K562 (cell line): ENCODE measurements around the gene MTHFR. TPM values are rescaled to one million over a fixed set of nuclear protein-coding genes. Genes with fewer than 3 reads are reported as not detected.
A peak's percentile ranks its signal among the peaks of the same experiment; 100 is the strongest.

Source experiments
- ELF4 ChIP-seq: fragments of 450-650 bp; formaldehyde crosslinking; IDR thresholded peaks from 2 replicates; pipeline ENCODE4 v1.4.0; 2022; ENCODE audit warnings: missing genetic modification characterization
- FOXP1 ChIP-seq: sonication (generic); formaldehyde crosslinking; IDR thresholded peaks from 2 replicates; pipeline ENCODE4 v1.8.0; 2022; ENCODE audit warnings: mild to moderate bottlenecking, missing genetic modification reagents
- GABPB1 ChIP-seq: sonication (generic); formaldehyde crosslinking; IDR thresholded peaks from 2 replicates; pipeline ENCODE4 v1.8.0; 2022; ENCODE audit warnings: mild to moderate bottlenecking, missing genetic modification reagents
- HLTF ChIP-seq: fragments of 450-650 bp; IDR thresholded peaks from 2 replicates; pipeline ENCODE4 v1.6.1; 2016
- NR1H2 ChIP-seq: sonication (generic); formaldehyde crosslinking; IDR thresholded peaks from 2 replicates; pipeline ENCODE4 v1.4.0; 2020; ENCODE audit warnings: mild to moderate bottlenecking, missing genetic modification reagents
- RBFOX2 ChIP-seq: fragments of 200-400 bp; formaldehyde crosslinking; IDR thresholded peaks from 2 replicates; pipeline ENCODE4 v1.6.1; 2017; ENCODE audit warnings: low read depth, mild to moderate bottlenecking, low read length, moderate library complexity
- STAT5A ChIP-seq: IDR thresholded peaks from 2 replicates; pipeline ENCODE4 v1.6.1; 2012; ENCODE audit warnings: low read length, inconsistent platforms, borderline replicate concordance
- ZBED1 ChIP-seq: IDR thresholded peaks from 2 replicates; pipeline ENCODE4 v1.6.1; 2014
- ZNF445 ChIP-seq: fragments of 250-450 bp; sonication (Bioruptor Pico); IDR thresholded peaks from 2 replicates; pipeline ENCODE4 v1.4.0; 2020; ENCODE audit warnings: low read depth, mild to moderate bottlenecking, moderate library complexity
- polyA plus RNA-seq, 8 experiments: library from polyadenylated mRNA; depleted of rRNA in 4 of 8; stranded (reverse) in 5 of 8; unstranded in 3 of 8; fragments of >200 nt; fragmentation: Nextera tagmentation in 2 of 8; fragmentation: Illumina TruSeq in 1 of 8; extraction: Ambion mirVana in 2 of 8; extraction: Trizol in 1 of 8; gene quantifications; 2 replicates each; pipeline versions ENCODE4 v1.2.1 to v1.2.3, GENCODE V29; 2011 to 2014; ENCODE audit warnings: inconsistent platforms in 1 of 8, missing spikeins in 1 of 8
- total RNA-seq, 7 experiments: library from RNA; depleted of rRNA in 6 of 7; stranded (reverse); fragments of >200 nt in 6 of 7; fragmentation: Illumina TruSeq in 2 of 7; extraction: Trizol in 2 of 7; gene quantifications; 2 replicates each; pipeline versions ENCODE4 v1.2.1 to v1.2.3, GENCODE V29; 2011 to 2021; ENCODE audit warnings: low replicate concordance in 1 of 7
- TF ChIP-seq, protein P1 (sequence below), 2 experiments: IDR thresholded peaks; 2 replicates each; pipeline ENCODE4 v1.6.1; 2011; ENCODE audit warnings: borderline replicate concordance in 1 of 2, control low read depth in 1 of 2, low read depth in 1 of 2, low read length in 1 of 2, mild to moderate bottlenecking in 1 of 2, mixed read lengths in 1 of 2, moderate library complexity in 1 of 2; ENCODE audit not compliant: insufficient read depth in 1 of 2, insufficient read length in 1 of 2, poor library complexity in 1 of 2, severe bottlenecking in 1 of 2; ENCODE audit errors: extremely low read depth in 1 of 2
- TF ChIP-seq, protein P2 (sequence below): IDR thresholded peaks from 2 replicates; pipeline ENCODE4 v1.6.1; 2014; ENCODE audit warnings: antibody characterized with exemption
- TF ChIP-seq, protein P3 (sequence below): fragments of 200-800 bp; sonication (Bioruptor generic); IDR thresholded peaks from 2 replicates; pipeline ENCODE4 v1.6.1; 2017; ENCODE audit warnings: missing genetic modification characterization, missing compliant biosample characterization
- TF ChIP-seq, protein P4 (sequence below), 2 experiments: fragments of 450-650 bp in 1 of 2; sonication (generic) in 1 of 2; formaldehyde crosslinking; conservative IDR thresholded peaks; 2 replicates each; pipeline versions ENCODE4 v1.4.0 to v1.8.1; 2020 to 2022; ENCODE audit warnings: mild to moderate bottlenecking in 1 of 2, missing genetic modification reagents in 1 of 2
- TF ChIP-seq, protein P5 (sequence below): fragments of 450-650 bp; IDR thresholded peaks from 2 replicates; pipeline ENCODE4 v1.6.1; 2017; ENCODE audit warnings: antibody characterized with exemption, mild to moderate bottlenecking

Gene MTHFR
- total and polyA plus RNA-seq, 9 of the 15 experiments (the other 6 are each of a cell fraction or from before 2014, with no cell fraction given): 5.0 to 104 (median 62.6) TPM

DNA sequence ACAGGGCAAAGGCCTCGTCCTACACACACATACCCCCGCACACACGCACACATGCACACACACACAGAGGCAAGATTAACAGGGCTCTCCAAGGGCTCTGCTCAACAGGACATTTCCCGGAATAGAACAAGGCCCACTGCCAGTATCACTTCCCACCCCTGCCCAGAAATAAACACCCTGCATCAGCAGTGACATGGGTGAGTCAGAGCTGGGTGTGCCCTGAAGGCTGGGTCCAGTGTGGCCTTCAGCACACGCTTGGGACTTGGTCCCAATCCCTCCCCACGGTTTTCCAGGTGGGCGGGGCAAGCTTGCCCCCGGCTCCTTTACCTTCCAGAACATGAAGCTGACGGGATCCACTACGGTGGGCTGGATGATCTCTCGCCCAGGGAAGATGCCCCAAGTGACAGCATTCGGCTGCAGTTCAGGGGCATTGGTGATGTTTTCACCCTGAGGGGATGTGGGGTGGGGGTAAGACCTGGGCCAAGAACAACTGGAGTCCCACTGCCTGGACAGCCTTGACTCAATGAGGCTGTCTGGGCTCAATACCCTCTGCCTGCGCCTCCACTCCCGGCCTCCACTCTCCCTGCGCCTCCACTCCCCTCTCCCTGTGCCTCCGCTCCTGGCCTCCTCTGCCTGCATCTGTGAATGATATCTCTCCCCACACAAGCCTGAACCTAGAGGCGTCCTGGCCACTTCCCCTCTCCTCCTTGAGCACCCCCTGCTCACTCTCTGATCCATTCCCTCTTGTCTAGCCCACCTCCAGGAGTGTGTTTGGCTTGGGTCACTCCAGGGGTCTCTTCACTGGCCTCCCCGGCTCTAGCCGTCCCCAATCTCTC, 14.7 kb downstream of the MTHFR start (continued):
- TF ChIP-seq, protein P1, sequence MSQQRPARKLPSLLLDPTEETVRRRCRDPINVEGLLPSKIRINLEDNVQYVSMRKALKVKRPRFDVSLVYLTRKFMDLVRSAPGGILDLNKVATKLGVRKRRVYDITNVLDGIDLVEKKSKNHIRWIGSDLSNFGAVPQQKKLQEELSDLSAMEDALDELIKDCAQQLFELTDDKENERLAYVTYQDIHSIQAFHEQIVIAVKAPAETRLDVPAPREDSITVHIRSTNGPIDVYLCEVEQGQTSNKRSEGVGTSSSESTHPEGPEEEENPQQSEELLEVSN (IDR thresholded peaks at IDR 0.05; ENCODE audit: borderline replicate concordance in 1 of 2, extremely low read depth in 1 of 2, insufficient read depth in 1 of 2, insufficient read length in 1 of 2, low read depth in 1 of 2, low read length in 1 of 2, poor library complexity in 1 of 2, severe bottlenecking in 1 of 2): peak in 1 of 2 experiments; percentile 23
- TF ChIP-seq RBFOX2 (peak; percentile 61), ZNF445 (CRISPR knock-in tag) (no peak), STAT5A (peak; percentile 47; the same call in 1 of the 2 replicates), FOXP1 (no peak; the same call in 1 of the 2 replicates), ELF4 (CRISPR knock-in tag) (peak; percentile 63; the same call in 1 of the 2 replicates), HLTF (0 out of 2 replicates have a peak, but pooled peaks have one; percentile 21), GABPB1 (CRISPR knock-in tag) (0 out of 2 replicates have a peak, but pooled peaks have one; percentile 27), ZBED1 (peak; percentile 41; the same call in 1 of the 2 replicates), NR1H2 (CRISPR knock-in tag) (peak; percentile 81; the same call in 1 of the 2 replicates)
- TF ChIP-seq, protein P2, sequence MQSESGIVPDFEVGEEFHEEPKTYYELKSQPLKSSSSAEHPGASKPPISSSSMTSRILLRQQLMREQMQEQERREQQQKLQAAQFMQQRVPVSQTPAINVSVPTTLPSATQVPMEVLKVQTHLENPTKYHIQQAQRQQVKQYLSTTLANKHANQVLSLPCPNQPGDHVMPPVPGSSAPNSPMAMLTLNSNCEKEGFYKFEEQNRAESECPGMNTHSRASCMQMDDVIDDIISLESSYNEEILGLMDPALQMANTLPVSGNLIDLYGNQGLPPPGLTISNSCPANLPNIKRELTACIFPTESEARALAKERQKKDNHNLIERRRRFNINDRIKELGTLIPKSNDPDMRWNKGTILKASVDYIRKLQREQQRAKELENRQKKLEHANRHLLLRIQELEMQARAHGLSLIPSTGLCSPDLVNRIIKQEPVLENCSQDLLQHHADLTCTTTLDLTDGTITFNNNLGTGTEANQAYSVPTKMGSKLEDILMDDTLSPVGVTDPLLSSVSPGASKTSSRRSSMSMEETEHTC: no peak
- TF ChIP-seq, protein P3, sequence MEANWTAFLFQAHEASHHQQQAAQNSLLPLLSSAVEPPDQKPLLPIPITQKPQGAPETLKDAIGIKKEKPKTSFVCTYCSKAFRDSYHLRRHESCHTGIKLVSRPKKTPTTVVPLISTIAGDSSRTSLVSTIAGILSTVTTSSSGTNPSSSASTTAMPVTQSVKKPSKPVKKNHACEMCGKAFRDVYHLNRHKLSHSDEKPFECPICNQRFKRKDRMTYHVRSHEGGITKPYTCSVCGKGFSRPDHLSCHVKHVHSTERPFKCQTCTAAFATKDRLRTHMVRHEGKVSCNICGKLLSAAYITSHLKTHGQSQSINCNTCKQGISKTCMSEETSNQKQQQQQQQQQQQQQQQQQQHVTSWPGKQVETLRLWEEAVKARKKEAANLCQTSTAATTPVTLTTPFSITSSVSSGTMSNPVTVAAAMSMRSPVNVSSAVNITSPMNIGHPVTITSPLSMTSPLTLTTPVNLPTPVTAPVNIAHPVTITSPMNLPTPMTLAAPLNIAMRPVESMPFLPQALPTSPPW (CRISPR knock-in tag): peak; percentile 59
- TF ChIP-seq, protein P4, sequence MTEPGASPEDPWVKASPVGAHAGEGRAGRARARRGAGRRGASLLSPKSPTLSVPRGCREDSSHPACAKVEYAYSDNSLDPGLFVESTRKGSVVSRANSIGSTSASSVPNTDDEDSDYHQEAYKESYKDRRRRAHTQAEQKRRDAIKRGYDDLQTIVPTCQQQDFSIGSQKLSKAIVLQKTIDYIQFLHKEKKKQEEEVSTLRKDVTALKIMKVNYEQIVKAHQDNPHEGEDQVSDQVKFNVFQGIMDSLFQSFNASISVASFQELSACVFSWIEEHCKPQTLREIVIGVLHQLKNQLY (CRISPR knock-in tag; conservative IDR thresholded peaks at IDR 0.05): 0 out of 4 replicates have a peak, but pooled peaks of 1 of the 2 experiments have one; percentile 39
- TF ChIP-seq, protein P5, sequence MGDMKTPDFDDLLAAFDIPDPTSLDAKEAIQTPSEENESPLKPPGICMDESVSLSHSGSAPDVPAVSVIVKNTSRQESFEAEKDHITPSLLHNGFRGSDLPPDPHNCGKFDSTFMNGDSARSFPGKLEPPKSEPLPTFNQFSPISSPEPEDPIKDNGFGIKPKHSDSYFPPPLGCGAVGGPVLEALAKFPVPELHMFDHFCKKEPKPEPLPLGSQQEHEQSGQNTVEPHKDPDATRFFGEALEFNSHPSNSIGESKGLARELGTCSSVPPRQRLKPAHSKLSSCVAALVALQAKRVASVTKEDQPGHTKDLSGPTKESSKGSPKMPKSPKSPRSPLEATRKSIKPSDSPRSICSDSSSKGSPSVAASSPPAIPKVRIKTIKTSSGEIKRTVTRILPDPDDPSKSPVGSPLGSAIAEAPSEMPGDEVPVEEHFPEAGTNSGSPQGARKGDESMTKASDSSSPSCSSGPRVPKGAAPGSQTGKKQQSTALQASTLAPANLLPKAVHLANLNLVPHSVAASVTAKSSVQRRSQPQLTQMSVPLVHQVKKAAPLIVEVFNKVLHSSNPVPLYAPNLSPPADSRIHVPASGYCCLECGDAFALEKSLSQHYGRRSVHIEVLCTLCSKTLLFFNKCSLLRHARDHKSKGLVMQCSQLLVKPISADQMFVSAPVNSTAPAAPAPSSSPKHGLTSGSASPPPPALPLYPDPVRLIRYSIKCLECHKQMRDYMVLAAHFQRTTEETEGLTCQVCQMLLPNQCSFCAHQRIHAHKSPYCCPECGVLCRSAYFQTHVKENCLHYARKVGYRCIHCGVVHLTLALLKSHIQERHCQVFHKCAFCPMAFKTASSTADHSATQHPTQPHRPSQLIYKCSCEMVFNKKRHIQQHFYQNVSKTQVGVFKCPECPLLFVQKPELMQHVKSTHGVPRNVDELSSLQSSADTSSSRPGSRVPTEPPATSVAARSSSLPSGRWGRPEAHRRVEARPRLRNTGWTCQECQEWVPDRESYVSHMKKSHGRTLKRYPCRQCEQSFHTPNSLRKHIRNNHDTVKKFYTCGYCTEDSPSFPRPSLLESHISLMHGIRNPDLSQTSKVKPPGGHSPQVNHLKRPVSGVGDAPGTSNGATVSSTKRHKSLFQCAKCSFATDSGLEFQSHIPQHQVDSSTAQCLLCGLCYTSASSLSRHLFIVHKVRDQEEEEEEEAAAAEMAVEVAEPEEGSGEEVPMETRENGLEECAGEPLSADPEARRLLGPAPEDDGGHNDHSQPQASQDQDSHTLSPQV: peak; percentile 96
